GM12878 (cell line): Measurements from ENCODE around the gene GTPBP10. TPM values are rescaled to one million over a fixed set of nuclear protein-coding genes. Genes with fewer than 3 reads are reported as not detected.

Experiments used
- ATAC-seq: fragments of 200-7000 bp; cut with Tn5 transposase; 3 replicates; pipeline ENCODE4 v1.9.1; 2020; ENCODE audit warnings: mild to moderate bottlenecking, moderate library complexity
- BruUV-seq: library from RNA; stranded (reverse); fragments of 400-500 nt; replicated peaks from 2 replicates; lab custom pipeline; 2021; lab: Mats Ljungman, UMichigan
- CTCF ChIA-PET: fragments of 300-600 bp; sonication (Branson Sonifier 250); formaldehyde crosslinking; extraction: SDS; loops from one replicate; lab custom pipeline; 2021; ENCODE audit warnings: inconsistent platforms; lab: Yijun Ruan, JAX
- POLR2A ChIA-PET: fragments of 350-600 bp; formaldehyde crosslinking; extraction: SDS; loops from one replicate; lab custom pipeline; 2021; ENCODE audit warnings: inconsistent platforms; lab: Charles Lee
- RAD21 ChIA-PET: fragments of 300-600 bp; sonication (Branson Sonifier 250); formaldehyde crosslinking; loops from one replicate; lab custom pipeline; 2023; ENCODE audit warnings: antibody characterized with exemption; ENCODE audit not compliant: unreplicated experiment; lab: Charles Lee
- SMC1A ChIA-PET: fragments of 300-600 bp; sonication (Branson Sonifier 250); formaldehyde crosslinking; loops from one replicate; lab custom pipeline; 2023; ENCODE audit not compliant: unreplicated experiment, uncharacterized antibody; lab: Charles Lee
- DNase-seq: peaks from one replicate; pipeline ENCODE4 v3.0.0-alpha.2; 2011; ENCODE audit warnings: low read depth, low spot score
- FAIRE-seq: peaks from 3 replicates; lab custom pipeline; 2011; peaks lifted over from hg19 to GRCh38; lab: Jason Lieb, UNC
- H2AFZ ChIP-seq: 2 replicates; pipeline ENCODE4 v1.6.0; 2011; ENCODE audit warnings: low read depth, low read length, control low read depth; ENCODE audit not compliant: control insufficient read depth
- H3K27ac ChIP-seq: 2 replicates; pipeline ENCODE4 v1.5.1; 2011; ENCODE audit warnings: control low read depth; ENCODE audit not compliant: control insufficient read depth, insufficient read depth
- H3K27me3 ChIP-seq, 2 experiments: replicated peaks in 1 of 2; 2 replicates each; pipeline versions ENCODE4 v1.6.0 to v1.6.1; 2011; ENCODE audit warnings: low read length in 1 of 2; ENCODE audit not compliant: control insufficient read depth in 2 of 2, insufficient read depth in 2 of 2
- H3K36me3 ChIP-seq, 2 experiments: 2 replicates each; pipeline ENCODE4 v1.5.1; 2011; ENCODE audit warnings: low read length in 1 of 2; ENCODE audit not compliant: control insufficient read depth in 2 of 2, insufficient read depth in 2 of 2
- H3K4me1 ChIP-seq: 2 replicates; pipeline ENCODE4 v1.6.1; 2011; ENCODE audit warnings: mild to moderate bottlenecking, low read length, moderate library complexity, mixed read lengths; ENCODE audit not compliant: control insufficient read depth, insufficient read depth
- H3K4me2 ChIP-seq: 2 replicates; pipeline ENCODE4 v1.6.0; 2011; ENCODE audit warnings: control low read depth; ENCODE audit not compliant: control insufficient read depth, insufficient read depth
- H3K4me3 ChIP-seq: fragments of 200-600 bp; sonication (generic); 2 replicates; pipeline ENCODE4 v1.5.1; 2016
- H3K79me2 ChIP-seq: 2 replicates; pipeline ENCODE4 v1.6.0; 2011; ENCODE audit warnings: low read length; ENCODE audit not compliant: control insufficient read depth, insufficient read depth
- H3K9ac ChIP-seq: 2 replicates; pipeline ENCODE4 v1.8.0; 2011; ENCODE audit warnings: low read length, control low read depth, mixed read lengths; ENCODE audit not compliant: control insufficient read depth, insufficient read depth
- H3K9me3 ChIP-seq: replicated peaks from 3 replicates; pipeline ENCODE4 v1.5.1; 2011; ENCODE audit warnings: mild to moderate bottlenecking, low read length; ENCODE audit not compliant: control insufficient read depth, insufficient read depth
- H4K20me1 ChIP-seq: 2 replicates; pipeline ENCODE4 v1.6.0; 2011; ENCODE audit not compliant: control insufficient read depth, insufficient read depth
- BACH1 ChIP-seq: fragments of 450-650 bp; IDR thresholded peaks from 2 replicates; pipeline ENCODE4 v1.6.1; 2017; ENCODE audit warnings: mild to moderate bottlenecking, borderline replicate concordance
- CHD1 ChIP-seq: IDR thresholded peaks from 2 replicates; pipeline ENCODE4 v1.6.1; 2012; ENCODE audit warnings: low read depth, low read length, improper control_type of control experiment
- EED ChIP-seq: sonication (generic); IDR thresholded peaks from 2 replicates; pipeline ENCODE4 v1.6.1; 2016; ENCODE audit warnings: antibody characterized with exemption, low read depth
- ESRRA ChIP-seq: IDR thresholded peaks from 2 replicates; pipeline ENCODE4 v1.6.1; 2012; ENCODE audit warnings: mild to moderate bottlenecking, low read length, improper control_type of control experiment
- GATAD2B ChIP-seq: fragments of 450-650 bp; conservative IDR thresholded peaks from 2 replicates; pipeline ENCODE4 v1.6.1; 2017; ENCODE audit warnings: low read depth, mild to moderate bottlenecking, moderate library complexity
- JUNB ChIP-seq: IDR thresholded peaks from 2 replicates; pipeline ENCODE4 v1.6.1; 2016; ENCODE audit warnings: antibody characterized with exemption, mild to moderate bottlenecking
- LARP7 ChIP-seq: fragments of 450-650 bp; IDR thresholded peaks from 2 replicates; pipeline ENCODE4 v1.6.1; 2017; ENCODE audit warnings: mild to moderate bottlenecking
- MTA3 ChIP-seq: IDR thresholded peaks from 2 replicates; pipeline ENCODE4 v1.6.1; 2012; ENCODE audit warnings: low read length, inconsistent platforms, borderline replicate concordance
- NRF1 ChIP-seq: conservative IDR thresholded peaks from 2 replicates; pipeline ENCODE4 v1.6.1; 2011; ENCODE audit warnings: mild to moderate bottlenecking, low read depth, low read length, improper control_type of control experiment
- SMAD5 ChIP-seq: IDR thresholded peaks from 2 replicates; pipeline ENCODE4 v1.6.1; 2016; ENCODE audit warnings: antibody characterized with exemption, low read depth
- TCF3 ChIP-seq: IDR thresholded peaks from 2 replicates; pipeline ENCODE4 v1.6.1; 2012; ENCODE audit warnings: low read depth, mild to moderate bottlenecking, low read length, borderline replicate concordance; ENCODE audit not compliant: insufficient read depth
- WRNIP1 ChIP-seq: IDR thresholded peaks from 2 replicates; pipeline ENCODE4 v1.6.1; 2011; ENCODE audit warnings: low read depth, low read length, improper control_type of control experiment, borderline replicate concordance
- ZNF622 ChIP-seq: fragments of 450-650 bp; IDR thresholded peaks from 2 replicates; pipeline ENCODE4 v1.6.1; 2017; ENCODE audit warnings: mild to moderate bottlenecking, inconsistent platforms
- ZZZ3 ChIP-seq: IDR thresholded peaks from 2 replicates; pipeline ENCODE4 v1.6.1; 2011; ENCODE audit warnings: low read depth; ENCODE audit not compliant: control insufficient read depth, insufficient read length
- WGBS: methylation state at CpG from one replicate; pipeline ENCODE4 v1.1.6; 2016; ENCODE audit warnings: low lambda C conversion rate; ENCODE audit not compliant: insufficient replicate concordance, insufficient coverage; ENCODE audit errors: missing lambda C conversion rate; 5-methylcytosine and 5-hydroxymethylcytosine counted together
- in situ Hi-C: fragments of 300-500 bp; cut with MboI; formaldehyde crosslinking; loops from 9 replicates; pipeline ENCODE4 v1.14.3; 2018; ENCODE audit warnings: mixed read lengths
- intact Hi-C: fragments of 100-400 bp; cut with micrococcal nuclease; formaldehyde crosslinking; loops from one replicate; pipeline ENCODE4 v1.14.2; 2022; ENCODE audit not compliant: unreplicated experiment
- polyA plus RNA-seq, 11 experiments: library from polyadenylated mRNA; depleted of rRNA in 4 of 11; unstranded in 6 of 11; stranded (reverse) in 5 of 11; fragments of >200 nt; fragmentation: Nextera tagmentation in 4 of 11; fragmentation: Illumina TruSeq in 1 of 11; extraction: Ambion mirVana in 4 of 11; extraction: Trizol in 1 of 11; gene quantifications; 1 replicate in 1 of 11; 2 replicates in 10 of 11; pipeline versions ENCODE4 v1.2.1 to v1.2.3, GENCODE V29; 2011 to 2016; ENCODE audit warnings: inconsistent platforms in 2 of 11, missing spikeins in 2 of 11, low read depth in 1 of 11
- total RNA-seq, 4 experiments: library from RNA; depleted of rRNA in 3 of 4; stranded (reverse); fragments of >200 nt in 3 of 4; fragmentation: Illumina TruSeq in 1 of 4; extraction: Trizol in 1 of 4; gene quantifications; 2 replicates each; pipeline versions ENCODE4 v1.2.1 to v1.2.3, GENCODE V29; 2013 to 2021
- TF ChIP-seq, protein P1 (sequence below): fragments of 450-650 bp; IDR thresholded peaks from 2 replicates; pipeline ENCODE4 v1.6.1; 2017; ENCODE audit warnings: mild to moderate bottlenecking

GTPBP10 gene
- total and polyA plus RNA-seq, 10 of the 15 experiments (the other 5 are each of a cell fraction or from before 2014, with no cell fraction given): 10.1 to 41.0 (median 33.0) TPM

GRCh38 chr7:90383861-90384260 lies 37.3 kb downstream of the GTPBP10 start:
- in situ Hi-C loops (no loop called here), intact Hi-C loops (no loop called here)
- RAD21 ChIA-PET: no interaction called here
- Histone ChIP-seq H3K4me2 (no peak overlapping the region), H3K27me3 (no peaks in the 10 kb centered on the region), H4K20me1 (no peaks in the 10 kb centered on the region), H3K9ac (no peak overlapping the region), H3K27ac (no peak overlapping the region), H2AFZ (no peak overlapping the region), H3K9me3 (no peaks in the 10 kb centered on the region; the same call in 2 of the 3 replicates), H3K4me1 (no peaks in the 10 kb centered on the region), H3K4me3 (no peak overlapping the region), H3K79me2 (no peaks in the 10 kb centered on the region), H3K36me3 (peaks cover 0 to 8% of the 10 kb centered on the region in 2 experiments; a peak in 3 of 4 replicates)
- TF ChIP-seq WRNIP1: no peak
- TF ChIP-seq GATAD2B: no peak
- no peak for TF ChIP-seq LARP7
- no peak for TF ChIP-seq ZZZ3
- TF ChIP-seq, protein P1, sequence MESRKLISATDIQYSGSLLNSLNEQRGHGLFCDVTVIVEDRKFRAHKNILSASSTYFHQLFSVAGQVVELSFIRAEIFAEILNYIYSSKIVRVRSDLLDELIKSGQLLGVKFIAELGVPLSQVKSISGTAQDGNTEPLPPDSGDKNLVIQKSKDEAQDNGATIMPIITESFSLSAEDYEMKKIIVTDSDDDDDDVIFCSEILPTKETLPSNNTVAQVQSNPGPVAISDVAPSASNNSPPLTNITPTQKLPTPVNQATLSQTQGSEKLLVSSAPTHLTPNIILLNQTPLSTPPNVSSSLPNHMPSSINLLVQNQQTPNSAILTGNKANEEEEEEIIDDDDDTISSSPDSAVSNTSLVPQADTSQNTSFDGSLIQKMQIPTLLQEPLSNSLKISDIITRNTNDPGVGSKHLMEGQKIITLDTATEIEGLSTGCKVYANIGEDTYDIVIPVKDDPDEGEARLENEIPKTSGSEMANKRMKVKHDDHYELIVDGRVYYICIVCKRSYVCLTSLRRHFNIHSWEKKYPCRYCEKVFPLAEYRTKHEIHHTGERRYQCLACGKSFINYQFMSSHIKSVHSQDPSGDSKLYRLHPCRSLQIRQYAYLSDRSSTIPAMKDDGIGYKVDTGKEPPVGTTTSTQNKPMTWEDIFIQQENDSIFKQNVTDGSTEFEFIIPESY: no peak
- no peak for TF ChIP-seq BACH1
- TF ChIP-seq CHD1: no peak
- TF ChIP-seq ESRRA: no peak
- TF ChIP-seq EED: no peak
- no peak for TF ChIP-seq SMAD5
- no peak for TF ChIP-seq MTA3
- no peak for TF ChIP-seq ZNF622
- no peak for TF ChIP-seq TCF3
- no peak for TF ChIP-seq NRF1
- TF ChIP-seq JUNB: no peak
- FAIRE-seq (no peak), ATAC-seq (no peak), DNase-seq (no peak)
- no TSS peak for BruUV-seq
- CTCF ChIA-PET: interaction anchor here (0.6 to 1.5 kb wide), 3 partner anchors 44 to 1198 kb away, joined by 3 read pairs; no protein-coding TSS in a partner anchor
- POLR2A ChIA-PET: no interaction called here
- SMC1A ChIA-PET: no interaction called here
- WGBS: 87% methylated on average over 3 of the region's 3 CpGs
